Measurements from ENCODE around the gene SLC45A2. TPM values are rescaled to one million over a fixed set of nuclear protein-coding genes. Genes with fewer than 3 reads are reported as not detected.
A peak's percentile ranks its signal among the peaks of the same experiment; 100 is the strongest.

The SLC45A2 gene
- total RNA-seq, 2 experiments from 2014 or later: 0.23 TPM; not detected in 1

- Mint-ChIP-seq H3K4me1 (peaks cover 2% of the 10 kb centered on the region), H3K27ac (no peak overlapping the region), H3K4me3 (no peak overlapping the region), H3K27me3 (peaks cover 48% of the 10 kb centered on the region), H3K36me3 (ENCODE audit: low read depth) (no peaks in the 10 kb centered on the region), H3K9me3 (no peaks in the 10 kb centered on the region)
- ChIA-PET CTCF (no interaction called here), POLR2A (no interaction called here)
- no peak for DNase-seq
Measured at GRCh38 chr5:33939556-33940262, 44.8 kb downstream of the SLC45A2 start.

GRCh38 chr5:33938881-33939280 lies 45.6 kb downstream of the SLC45A2 start:
- no peak overlapping the region for H3K27ac Mint-ChIP-seq
- H3K4me1 Mint-ChIP-seq: peaks cover 2% of the 10 kb centered on the region
- DNase-seq: no peak
- no peaks in the 10 kb centered on the region for H3K36me3 Mint-ChIP-seq (ENCODE audit: low read depth)
- no peaks in the 10 kb centered on the region for H3K9me3 Mint-ChIP-seq
- H3K27me3 Mint-ChIP-seq: peaks cover 51% of the 10 kb centered on the region
- no peak overlapping the region for H3K4me3 Mint-ChIP-seq
- CTCF ChIA-PET: no interaction called here
- POLR2A ChIA-PET: no interaction called here

- DNase-seq: no peak
- Mint-ChIP-seq H3K4me3 (no peak overlapping the region), H3K4me1 (peaks cover 2% of the 10 kb centered on the region), H3K9me3 (no peaks in the 10 kb centered on the region), H3K27me3 (peaks cover 51% of the 10 kb centered on the region), H3K36me3 (ENCODE audit: low read depth) (no peaks in the 10 kb centered on the region), H3K27ac (no peak overlapping the region)
- CTCF ChIA-PET: no interaction called here
- POLR2A ChIA-PET: no interaction called here
Measured at GRCh38 chr5:33938507-33938796, 46.0 kb downstream of the SLC45A2 start.

GRCh38 chr5:33937707-33938506 lies 46.6 kb downstream of the SLC45A2 start:
- POLR2A ChIA-PET: no interaction called here
- CTCF ChIA-PET: no interaction called here
- no peak overlapping the region for H3K4me3 Mint-ChIP-seq
- H3K4me1 Mint-ChIP-seq: peaks cover 2% of the 10 kb centered on the region
- no peaks in the 10 kb centered on the region for H3K36me3 Mint-ChIP-seq (ENCODE audit: low read depth)
- no peak overlapping the region for H3K27ac Mint-ChIP-seq
- H3K27me3 Mint-ChIP-seq: peaks cover 51% of the 10 kb centered on the region
- DNase-seq: no peak
- H3K9me3 Mint-ChIP-seq: no peaks in the 10 kb centered on the region

- CTCF ChIA-PET: no interaction called here
- peaks cover 51% of the 10 kb centered on the region for H3K27me3 Mint-ChIP-seq
Measured at GRCh38 chr5:33937017-33937706, 47.3 kb downstream of the SLC45A2 start.

GRCh38 chr5:33936381-33937016 lies 48.0 kb downstream of the SLC45A2 start, which contains the start of gene RXFP3:
Gene RXFP3, plus strand, starts transcription at chr5:33936386. Its CDS starts 355 bp downstream, at chr5:33936741.
- DNase-seq: no peak

More at GRCh38 chr5:33937017-33937706, 47.3 kb downstream of the SLC45A2 start:
- no peak overlapping the region for H3K4me3 Mint-ChIP-seq
- H3K4me1 Mint-ChIP-seq: peaks cover 2% of the 10 kb centered on the region
- H3K36me3 Mint-ChIP-seq (ENCODE audit: low read depth): no peaks in the 10 kb centered on the region
- H3K9me3 Mint-ChIP-seq: no peaks in the 10 kb centered on the region
- POLR2A ChIA-PET: no interaction called here
- no peak for DNase-seq
- H3K27ac Mint-ChIP-seq: no peak overlapping the region

GRCh38 chr5:33936004-33936380 lies 48.5 kb downstream of the SLC45A2 start:
- H3K9me3 Mint-ChIP-seq: no peaks in the 10 kb centered on the region
- H3K27ac Mint-ChIP-seq: no peak overlapping the region
- POLR2A ChIA-PET: no interaction called here
- no peaks in the 10 kb centered on the region for H3K36me3 Mint-ChIP-seq (ENCODE audit: low read depth)
- H3K4me1 Mint-ChIP-seq: peaks cover 2% of the 10 kb centered on the region
- no peak overlapping the region for H3K4me3 Mint-ChIP-seq
- peaks cover 49% of the 10 kb centered on the region for H3K27me3 Mint-ChIP-seq
- peak; percentile 48 for DNase-seq
- CTCF ChIA-PET: interaction anchor here (0.7 to 2.8 kb wide), 5 partner anchors 27 to 501 kb away, joined by 3 to 38 read pairs (median 6); no protein-coding TSS in a partner anchor

More at GRCh38 chr5:33936381-33937016, 48.0 kb downstream of the SLC45A2 start, which contains the start of gene RXFP3:
- Mint-ChIP-seq H3K4me1 (peaks cover 2% of the 10 kb centered on the region), H3K27me3 (peaks cover 53% of the 10 kb centered on the region), H3K36me3 (ENCODE audit: low read depth) (no peaks in the 10 kb centered on the region), H3K9me3 (no peaks in the 10 kb centered on the region), H3K4me3 (no peak within 1 kb of the TSS), H3K27ac (no peak within 1 kb of the TSS)
- POLR2A ChIA-PET: no interaction called here
- CTCF ChIA-PET: interaction anchor here (1.8 kb wide), 1 partner anchor 26 kb away, joined by 6 read pairs; no protein-coding TSS in a partner anchor

GRCh38 chr5:33934176-33934575 lies 50.3 kb downstream of the SLC45A2 start:
- POLR2A ChIA-PET: interaction anchor here (1.0 kb wide), 1 partner anchor 498 kb away, joined by 3 read pairs; no protein-coding TSS in a partner anchor
- no peak for DNase-seq

GRCh38 chr5:33933723-33934169 lies 50.7 kb downstream of the SLC45A2 start:
- Mint-ChIP-seq H3K9me3 (no peaks in the 10 kb centered on the region), H3K4me1 (peaks cover 2% of the 10 kb centered on the region), H3K27ac (no peak overlapping the region), H3K36me3 (ENCODE audit: low read depth) (no peaks in the 10 kb centered on the region), H3K4me3 (no peak overlapping the region), H3K27me3 (peaks cover 35% of the 10 kb centered on the region)
- ChIA-PET POLR2A (interaction anchor here (1.0 kb wide), 1 partner anchor 498 kb away, joined by 3 read pairs; no protein-coding TSS in a partner anchor), CTCF (interaction anchor here (0.8 to 2.8 kb wide), 8 partner anchors 161 to 503 kb away, joined by 3 to 38 read pairs (median 4); partner anchors contain the start of gene TARS1)
- no peak for DNase-seq

More at GRCh38 chr5:33934176-33934575, 50.3 kb downstream of the SLC45A2 start:
- Mint-ChIP-seq H3K27me3 (peaks cover 37% of the 10 kb centered on the region), H3K36me3 (ENCODE audit: low read depth) (no peaks in the 10 kb centered on the region), H3K27ac (no peak overlapping the region), H3K9me3 (no peaks in the 10 kb centered on the region), H3K4me3 (no peak overlapping the region), H3K4me1 (peaks cover 2% of the 10 kb centered on the region)
- CTCF ChIA-PET: interaction anchor here (0.8 to 2.8 kb wide), 9 partner anchors 158 to 503 kb away, joined by 3 to 38 read pairs (median 3); partner anchors contain the start of gene TARS1

GRCh38 chr5:33931136-33931535 lies 53.4 kb downstream of the SLC45A2 start:
- CTCF ChIA-PET: interaction anchor here (0.6 kb wide), 1 partner anchor 778 kb away, joined by 3 read pairs; no protein-coding TSS in a partner anchor
- H3K27me3 Mint-ChIP-seq: peaks cover 14% of the 10 kb centered on the region
- POLR2A ChIA-PET: no interaction called here
- H3K4me3 Mint-ChIP-seq: no peak overlapping the region
- H3K36me3 Mint-ChIP-seq (ENCODE audit: low read depth): no peaks in the 10 kb centered on the region
- H3K27ac Mint-ChIP-seq: no peak overlapping the region
- peaks cover 2% of the 10 kb centered on the region for H3K4me1 Mint-ChIP-seq
- H3K9me3 Mint-ChIP-seq: no peaks in the 10 kb centered on the region
- no peak for DNase-seq

- peaks cover 5% of the 10 kb centered on the region for H3K27me3 Mint-ChIP-seq
- H3K9me3 Mint-ChIP-seq: no peaks in the 10 kb centered on the region
- H3K27ac Mint-ChIP-seq: no peak overlapping the region
- no peaks in the 10 kb centered on the region for H3K36me3 Mint-ChIP-seq (ENCODE audit: low read depth)
- no peak for DNase-seq
- CTCF ChIA-PET: no interaction called here
- H3K4me3 Mint-ChIP-seq: no peak overlapping the region
- POLR2A ChIA-PET: no interaction called here
- no peaks in the 10 kb centered on the region for H3K4me1 Mint-ChIP-seq
Measured at GRCh38 chr5:33929925-33930690, 54.4 kb downstream of the SLC45A2 start.

- Mint-ChIP-seq H3K27ac (no peak overlapping the region), H3K9me3 (no peaks in the 10 kb centered on the region), H3K4me3 (no peak overlapping the region), H3K27me3 (peaks cover 2% of the 10 kb centered on the region), H3K4me1 (no peaks in the 10 kb centered on the region), H3K36me3 (ENCODE audit: low read depth) (no peaks in the 10 kb centered on the region)
- ChIA-PET CTCF (no interaction called here), POLR2A (no interaction called here)
- no peak for DNase-seq
Measured at GRCh38 chr5:33928283-33928682, 56.2 kb downstream of the SLC45A2 start.

Data from activated CD4-positive, alpha-beta memory T cell treated with anti-CD3 and anti-CD28 coated beads, Interleukin-2, amount 10 ng/mL, durations not matched to agents 7 days and 5 days (primary cell).